Subcutaneous adipose tissue (tissue), 4 donors: ENCODE results near the gene KISS1R. TPM values are rescaled to one million over a fixed set of nuclear protein-coding genes. Genes with fewer than 3 reads are reported as not detected.

Source experiments
- total RNA-seq, 4 donors: library from RNA; depleted of rRNA; stranded (reverse); fragments of >200 nt; gene quantifications; one replicate each; pipeline ENCODE4 v1.1.0, GENCODE V29; 2016
- TF ChIP-seq, protein P1 (sequence below): fragments of 450-650 bp; IDR thresholded peaks from one replicate; pipeline ENCODE4 v1.5.1; 2016; ENCODE audit warnings: low read depth, mild to moderate bottlenecking, control low read depth, antibody characterized with exemption, moderate library complexity

Gene KISS1R
- total RNA-seq, 4 donors from 2014 or later: not detected

- TF ChIP-seq, protein P1, sequence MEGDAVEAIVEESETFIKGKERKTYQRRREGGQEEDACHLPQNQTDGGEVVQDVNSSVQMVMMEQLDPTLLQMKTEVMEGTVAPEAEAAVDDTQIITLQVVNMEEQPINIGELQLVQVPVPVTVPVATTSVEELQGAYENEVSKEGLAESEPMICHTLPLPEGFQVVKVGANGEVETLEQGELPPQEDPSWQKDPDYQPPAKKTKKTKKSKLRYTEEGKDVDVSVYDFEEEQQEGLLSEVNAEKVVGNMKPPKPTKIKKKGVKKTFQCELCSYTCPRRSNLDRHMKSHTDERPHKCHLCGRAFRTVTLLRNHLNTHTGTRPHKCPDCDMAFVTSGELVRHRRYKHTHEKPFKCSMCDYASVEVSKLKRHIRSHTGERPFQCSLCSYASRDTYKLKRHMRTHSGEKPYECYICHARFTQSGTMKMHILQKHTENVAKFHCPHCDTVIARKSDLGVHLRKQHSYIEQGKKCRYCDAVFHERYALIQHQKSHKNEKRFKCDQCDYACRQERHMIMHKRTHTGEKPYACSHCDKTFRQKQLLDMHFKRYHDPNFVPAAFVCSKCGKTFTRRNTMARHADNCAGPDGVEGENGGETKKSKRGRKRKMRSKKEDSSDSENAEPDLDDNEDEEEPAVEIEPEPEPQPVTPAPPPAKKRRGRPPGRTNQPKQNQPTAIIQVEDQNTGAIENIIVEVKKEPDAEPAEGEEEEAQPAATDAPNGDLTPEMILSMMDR: no peak
Observed at GRCh38 chr19:901216-902092, 15.7 kb upstream of the KISS1R start.

DNA sequence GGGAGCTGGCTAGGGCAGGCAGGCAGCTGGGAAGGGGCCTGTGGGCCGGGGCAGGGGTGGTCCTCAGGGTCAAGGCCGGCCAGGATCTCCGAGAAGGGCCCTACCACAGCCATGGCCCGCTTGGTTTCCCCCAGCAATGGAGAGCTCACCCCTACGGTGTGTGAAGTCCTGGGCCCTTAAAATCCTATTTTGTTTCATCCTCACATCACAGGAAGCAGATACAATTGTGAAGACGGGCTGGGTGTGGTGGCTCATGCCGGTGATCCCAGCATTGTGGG, 15.1 kb upstream of the KISS1R start:
- TF ChIP-seq, protein P1: no peak

DNA sequence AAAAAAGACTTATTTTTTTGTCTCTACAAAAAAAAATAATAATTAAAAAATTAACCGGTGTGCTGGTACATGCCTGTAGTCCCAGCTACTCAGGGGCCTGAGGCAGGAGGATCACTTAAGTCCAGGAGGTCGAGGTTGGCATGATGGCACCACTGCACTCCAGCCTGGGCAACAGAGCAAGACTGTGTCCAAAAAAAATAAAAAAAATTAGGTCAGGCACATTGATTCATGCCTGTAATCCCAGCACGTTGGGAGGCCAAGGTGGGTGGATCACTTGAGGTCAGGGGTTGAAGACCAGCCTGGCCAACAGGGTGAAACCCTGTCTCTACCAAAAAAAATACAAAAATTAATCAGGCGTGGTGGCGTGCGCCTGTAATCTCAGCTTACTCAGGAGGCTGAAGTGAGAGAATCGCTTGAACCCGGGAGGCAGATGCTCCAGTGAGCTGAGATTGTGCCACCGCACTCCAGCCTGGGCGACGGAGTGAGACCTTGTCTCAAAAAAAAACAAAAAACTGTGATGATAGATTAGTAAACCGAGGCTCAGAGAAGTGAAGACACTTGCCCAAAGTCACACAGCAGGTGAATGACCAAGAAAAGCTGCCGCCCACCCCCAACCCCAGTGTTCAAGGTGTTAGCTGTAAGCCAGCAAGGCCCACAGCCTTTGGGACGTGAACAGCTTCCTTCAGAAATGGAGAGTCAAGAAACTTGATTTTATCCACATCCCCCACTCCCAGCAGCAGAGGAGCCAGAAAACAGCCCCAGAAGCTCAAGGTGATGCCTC, 14.5 kb upstream of the KISS1R start:
- TF ChIP-seq, protein P1: no peak

DNA sequence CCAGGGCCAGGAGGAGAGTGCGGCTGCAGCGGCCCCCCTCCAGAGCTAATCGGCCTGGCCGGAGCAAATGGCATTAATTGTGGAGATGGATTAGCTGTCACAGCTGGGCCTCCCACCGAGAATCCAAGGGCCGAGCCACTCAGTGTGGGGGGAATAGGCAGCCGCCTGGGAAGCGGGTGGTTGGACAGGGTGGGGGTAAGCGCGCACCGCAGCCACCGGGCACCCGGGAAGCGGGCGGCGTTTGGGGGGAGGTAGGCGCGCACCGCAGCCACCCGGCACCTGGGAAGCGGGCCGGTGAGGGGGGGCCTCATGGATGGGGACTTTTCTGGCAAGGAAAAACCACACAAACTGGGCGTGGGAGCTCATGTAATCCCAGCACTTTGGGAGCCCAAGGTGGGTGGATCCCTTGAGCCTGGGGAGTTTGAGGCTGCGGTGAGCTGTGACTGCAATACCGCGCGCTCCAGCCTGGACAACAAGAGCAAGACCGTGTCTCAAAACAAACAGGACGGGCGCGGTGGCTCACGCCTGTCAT, 13.8 kb upstream of the KISS1R start:
- TF ChIP-seq, protein P1: no peak

DNA sequence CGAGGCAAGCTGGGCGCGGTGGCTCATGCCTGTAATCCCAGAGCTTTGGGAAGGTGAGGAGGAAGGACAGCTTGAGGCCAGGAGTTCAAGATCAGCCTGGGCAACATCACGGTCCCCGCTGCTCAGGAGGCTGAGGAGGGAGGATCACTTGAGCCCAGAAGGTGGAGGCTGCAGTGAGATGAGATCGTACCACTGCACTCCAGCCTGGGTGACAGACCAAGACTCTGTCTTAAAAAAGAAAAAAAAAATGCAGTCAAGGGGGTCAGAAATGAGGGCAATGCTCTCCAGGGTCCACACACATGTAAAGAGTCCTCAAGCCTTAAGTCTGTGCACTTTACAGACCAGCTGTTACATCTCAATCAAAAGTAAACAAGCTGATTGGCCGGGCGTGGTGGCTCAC, 12.6 kb upstream of the KISS1R start:
- TF ChIP-seq, protein P1: no peak

- TF ChIP-seq, protein P1: no peak
Observed at GRCh38 chr19:906480-906879, 10.7 kb upstream of the KISS1R start.

GRCh38 chr19:907183-907853, 9.8 kb upstream of the KISS1R start:
- TF ChIP-seq, protein P1: no peak
